WERI-Rb-1 (cell line): Measurements from ENCODE around the gene KDM2B.

Source experiments
- DNase-seq: peaks from one replicate; pipeline ENCODE4 v3.0.0-alpha.2; 2020
- H3K27ac ChIP-seq: fragments of 250-450 bp; sonication (Bioruptor Pico); 2 replicates; pipeline ENCODE4 v1.5.1; 2020; ENCODE audit warnings: mild to moderate bottlenecking, moderate library complexity
- H3K27me3 ChIP-seq: fragments of 250-450 bp; sonication (Bioruptor Pico); 2 replicates; pipeline ENCODE4 v1.5.1; 2021; ENCODE audit warnings: mild to moderate bottlenecking, low read depth, moderate library complexity; ENCODE audit not compliant: insufficient read depth, severe bottlenecking
- H3K36me3 ChIP-seq: fragments of 250-450 bp; sonication (Bioruptor Pico); 2 replicates; pipeline ENCODE4 v1.5.1; 2020; ENCODE audit warnings: mild to moderate bottlenecking, moderate library complexity
- H3K4me3 ChIP-seq: 2 replicates; pipeline ENCODE4 v1.5.1; 2011; ENCODE audit warnings: low read depth, mild to moderate bottlenecking, control low read depth, low read length
- H3K9me3 ChIP-seq: fragments of 250-450 bp; sonication (Bioruptor Pico); 2 replicates; pipeline ENCODE4 v1.5.1; 2021; ENCODE audit warnings: mild to moderate bottlenecking, moderate library complexity; ENCODE audit not compliant: severe bottlenecking
- TF ChIP-seq, protein P1 (sequence below): IDR thresholded peaks from 2 replicates; pipeline ENCODE4 v1.5.1; 2011; ENCODE audit warnings: low read depth, mild to moderate bottlenecking, control low read depth, inconsistent platforms, low read length

Gene KDM2B

DNA sequence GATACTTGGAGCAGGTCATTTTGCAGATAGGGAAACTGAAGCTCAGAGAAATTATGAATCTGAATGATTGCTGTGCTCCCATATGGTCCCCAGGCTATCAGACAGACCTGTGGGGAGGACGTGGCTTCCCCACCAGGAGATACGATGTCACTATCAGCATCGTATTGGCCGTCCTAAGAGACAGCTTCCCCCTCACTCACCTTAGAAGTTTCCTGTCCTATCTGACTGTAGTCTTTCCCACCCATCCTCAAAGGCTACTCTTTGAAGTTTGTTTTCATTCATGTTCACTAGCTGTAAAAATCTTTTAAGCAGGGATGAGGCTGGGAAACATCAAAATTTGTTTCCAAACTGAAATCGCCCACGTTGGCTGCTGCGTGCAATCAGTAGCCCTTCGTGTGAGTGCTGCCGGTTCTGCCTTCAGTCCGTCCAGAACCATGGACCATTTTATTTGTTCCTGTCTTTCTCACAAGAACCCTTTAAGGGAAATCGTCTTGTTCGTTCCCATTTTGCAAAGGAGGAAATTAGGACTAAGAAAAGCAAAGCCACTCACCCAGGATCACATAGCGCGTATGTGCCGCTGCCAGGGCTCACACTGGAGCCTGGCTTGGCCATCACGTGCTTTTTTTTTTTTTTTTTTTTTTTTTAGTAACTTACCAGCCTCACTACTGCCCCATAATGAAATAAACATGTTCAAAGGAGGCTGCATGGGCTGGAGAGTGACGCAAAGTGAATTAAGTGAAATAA, 1.0 kb upstream of the KDM2B start:
- Histone ChIP-seq H3K4me3 (peak overlapping the region; percentile 81; the same call in 1 of the 2 replicates), H3K27ac (no peak overlapping the region), H3K36me3 (no peaks in the 10 kb centered on the region), H3K27me3 (no peaks in the 10 kb centered on the region), H3K9me3 (no peaks in the 10 kb centered on the region)
- TF ChIP-seq, protein P1, sequence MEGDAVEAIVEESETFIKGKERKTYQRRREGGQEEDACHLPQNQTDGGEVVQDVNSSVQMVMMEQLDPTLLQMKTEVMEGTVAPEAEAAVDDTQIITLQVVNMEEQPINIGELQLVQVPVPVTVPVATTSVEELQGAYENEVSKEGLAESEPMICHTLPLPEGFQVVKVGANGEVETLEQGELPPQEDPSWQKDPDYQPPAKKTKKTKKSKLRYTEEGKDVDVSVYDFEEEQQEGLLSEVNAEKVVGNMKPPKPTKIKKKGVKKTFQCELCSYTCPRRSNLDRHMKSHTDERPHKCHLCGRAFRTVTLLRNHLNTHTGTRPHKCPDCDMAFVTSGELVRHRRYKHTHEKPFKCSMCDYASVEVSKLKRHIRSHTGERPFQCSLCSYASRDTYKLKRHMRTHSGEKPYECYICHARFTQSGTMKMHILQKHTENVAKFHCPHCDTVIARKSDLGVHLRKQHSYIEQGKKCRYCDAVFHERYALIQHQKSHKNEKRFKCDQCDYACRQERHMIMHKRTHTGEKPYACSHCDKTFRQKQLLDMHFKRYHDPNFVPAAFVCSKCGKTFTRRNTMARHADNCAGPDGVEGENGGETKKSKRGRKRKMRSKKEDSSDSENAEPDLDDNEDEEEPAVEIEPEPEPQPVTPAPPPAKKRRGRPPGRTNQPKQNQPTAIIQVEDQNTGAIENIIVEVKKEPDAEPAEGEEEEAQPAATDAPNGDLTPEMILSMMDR, result no peak
- DNase-seq, result no peak

DNA sequence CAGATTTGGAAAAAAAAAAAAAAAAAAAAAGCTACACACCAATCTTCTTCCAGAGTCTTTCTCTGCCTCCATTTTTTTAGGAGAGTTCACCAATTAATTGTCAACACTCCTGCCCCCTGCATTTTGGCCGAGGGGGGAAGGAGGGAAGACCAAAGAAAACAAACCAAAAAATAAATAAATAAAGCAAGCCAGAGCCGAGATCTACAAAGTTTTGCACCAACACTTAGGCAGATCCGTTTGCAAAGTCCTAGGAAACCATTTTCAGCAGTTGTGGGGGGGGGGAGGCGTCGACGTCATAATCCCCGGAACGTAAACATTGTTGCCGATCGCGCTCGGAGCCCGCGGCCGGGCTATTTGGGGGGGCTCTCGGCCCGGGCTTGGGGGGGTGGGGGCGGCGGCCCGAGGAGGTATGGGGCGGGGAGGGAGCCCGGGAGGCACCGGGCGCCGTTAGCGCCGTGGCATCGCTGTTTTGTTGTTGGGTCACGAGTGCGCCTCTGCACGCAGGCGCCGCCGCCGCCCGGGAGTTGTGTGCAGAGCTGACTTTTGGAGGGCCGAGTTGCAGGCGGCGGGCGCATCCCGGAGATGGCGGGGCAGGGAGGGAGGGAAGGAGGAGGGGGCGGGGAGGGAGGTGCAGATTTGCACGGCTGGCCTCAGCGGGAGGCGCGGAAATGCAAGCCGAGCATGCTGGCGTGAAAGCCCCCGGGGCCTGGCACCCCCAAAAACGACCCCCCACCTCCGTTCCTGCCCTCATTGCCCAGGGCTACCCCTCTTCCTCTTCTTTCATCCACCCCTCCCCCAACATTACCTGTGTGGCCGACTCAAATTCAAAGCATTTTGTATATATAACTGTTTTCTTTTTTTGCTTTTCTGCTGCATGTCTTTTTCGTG, 598 bp downstream of the KDM2B start:
- peak overlapping the region; percentile 81 for H3K4me3 ChIP-seq
- DNase-seq, result peak; percentile 76
- TF ChIP-seq, protein P1, result no peak

DNA sequence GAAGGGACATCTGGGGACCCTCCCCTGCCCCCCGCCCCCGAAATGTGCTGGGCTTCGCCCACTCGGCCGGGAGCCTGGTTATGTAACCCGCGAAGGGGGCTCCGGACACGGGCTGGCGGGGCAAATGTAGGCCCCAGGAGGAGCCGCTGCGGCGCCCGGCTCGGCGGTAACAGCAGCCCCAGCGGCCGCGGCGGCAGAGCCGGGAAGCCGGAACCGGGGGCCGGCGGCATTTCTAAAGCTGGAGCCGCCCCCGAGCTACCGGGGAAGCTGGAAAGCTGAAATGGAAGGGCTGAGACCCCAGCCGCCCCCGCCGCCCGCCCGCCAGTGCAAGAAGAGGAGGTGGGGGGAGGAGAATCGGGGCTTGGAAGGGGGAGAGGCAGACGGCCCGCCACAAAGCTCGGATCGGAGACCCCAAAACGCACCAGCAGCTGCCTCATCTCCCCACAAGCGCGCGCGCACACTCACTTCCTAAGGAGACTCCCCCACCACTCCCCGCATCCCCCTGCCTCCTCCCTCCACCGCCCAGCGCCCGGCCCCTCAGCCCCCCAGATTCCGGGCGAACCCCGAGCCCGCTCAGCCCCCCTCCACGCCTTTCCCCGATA, 1.5 kb downstream of the KDM2B start:
- Histone ChIP-seq H3K9me3 (no peaks in the 10 kb centered on the region), H3K4me3 (peak overlapping the region; percentile 81), H3K36me3 (peaks cover 14% of the 10 kb centered on the region), H3K27ac (peak overlapping the region; percentile 77), H3K27me3 (no peaks in the 10 kb centered on the region)
- DNase-seq, result peak; percentile 35
- TF ChIP-seq, protein P1, result no peak

More for the DNA sequence above, 598 bp downstream of the KDM2B start:
- Histone ChIP-seq H3K27me3 (no peaks in the 10 kb centered on the region), H3K36me3 (peaks cover 8% of the 10 kb centered on the region), H3K9me3 (no peaks in the 10 kb centered on the region), H3K27ac (peak overlapping the region; percentile 77)

DNA sequence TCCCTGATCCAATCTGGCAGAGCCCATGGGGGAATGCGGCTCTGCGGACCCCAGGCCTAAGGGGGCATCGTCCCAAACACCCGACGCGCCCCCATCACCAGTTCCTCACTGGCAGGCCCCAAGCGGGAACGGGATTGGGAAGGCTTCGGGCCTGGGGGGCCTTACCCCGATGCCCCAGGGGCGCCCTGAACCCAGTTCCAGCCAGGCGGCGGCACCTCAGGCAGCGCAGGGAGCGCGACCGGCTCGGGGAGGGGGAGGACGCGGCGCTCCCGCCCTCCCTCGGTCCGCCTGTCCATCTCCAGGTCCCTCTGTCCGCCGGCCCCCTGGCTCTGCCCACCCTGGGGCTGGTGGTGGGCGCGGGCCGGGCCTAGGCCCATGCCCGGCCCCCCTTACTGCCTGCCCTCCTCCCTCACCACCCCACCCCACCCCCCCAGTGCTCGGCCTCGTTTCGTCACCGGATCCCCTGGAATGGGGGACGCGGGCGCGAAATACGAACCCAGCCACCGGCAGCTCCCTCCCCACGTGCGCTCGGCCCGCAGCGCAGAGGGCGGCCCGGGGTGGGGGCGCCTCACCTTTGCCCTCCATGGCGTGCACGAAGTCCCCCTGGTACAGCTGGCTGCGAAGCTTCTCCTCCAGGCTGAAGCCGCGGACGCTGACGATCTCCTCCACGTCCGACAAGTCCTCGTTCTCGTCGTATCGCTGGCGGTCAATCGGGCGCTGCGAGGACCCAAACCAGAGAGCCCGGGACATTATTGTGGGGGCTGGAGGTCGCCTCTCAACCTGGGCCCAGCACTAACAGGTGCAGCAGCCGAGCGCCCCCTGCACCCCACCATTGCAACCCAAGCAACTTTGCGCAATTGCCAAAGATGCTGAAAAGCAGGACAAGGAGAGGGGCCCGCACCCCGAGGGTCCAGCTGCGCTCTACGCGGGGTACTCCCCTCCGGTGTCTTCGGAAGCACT, 2.3 kb downstream of the KDM2B start:
- TF ChIP-seq, protein P1, result no peak
- Histone ChIP-seq H3K27me3 (no peaks in the 10 kb centered on the region), H3K27ac (peak overlapping the region; percentile 77), H3K4me3 (peak overlapping the region; percentile 81), H3K9me3 (no peaks in the 10 kb centered on the region), H3K36me3 (peaks cover 21% of the 10 kb centered on the region)
- no peak for DNase-seq

DNA sequence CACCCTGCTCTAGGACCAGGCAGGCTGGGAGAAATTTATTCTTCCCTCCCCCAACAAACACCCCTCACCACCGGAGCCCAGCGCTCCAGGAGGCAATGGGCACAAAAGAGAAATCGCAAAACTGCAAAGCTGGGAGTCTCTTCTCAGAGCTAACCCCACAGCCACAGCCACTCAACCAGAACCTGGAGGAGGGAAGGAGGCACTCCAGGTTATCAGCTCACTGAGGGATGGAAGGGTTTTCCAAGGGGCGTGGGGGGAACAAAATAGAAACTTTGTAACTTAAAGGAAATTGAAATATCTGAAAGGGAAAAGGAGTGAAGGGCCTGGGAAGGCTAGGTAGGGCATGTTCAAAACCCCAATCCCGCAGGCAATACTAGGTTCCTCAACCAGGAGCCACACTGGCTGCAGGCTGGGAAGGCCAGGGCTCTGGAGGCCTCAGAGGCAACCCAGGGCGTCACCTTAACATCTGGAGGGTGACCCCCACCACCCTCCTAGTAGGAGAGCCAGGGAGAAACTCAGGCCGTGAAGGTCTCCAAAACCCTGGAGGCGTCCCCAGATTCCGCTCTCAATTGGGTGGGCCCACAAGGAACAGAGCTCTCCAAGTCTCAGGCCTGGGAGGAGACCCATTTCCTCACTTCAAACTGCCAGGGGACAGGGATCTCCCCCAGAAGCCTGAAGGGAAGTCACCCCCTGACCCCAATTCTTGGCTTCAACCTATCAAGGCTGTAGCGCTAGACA, 3.2 kb downstream of the KDM2B start:
- no peak overlapping the region for H3K4me3 ChIP-seq

More for the DNA sequence above, 3.2 kb downstream of the KDM2B start:
- Histone ChIP-seq H3K27ac (no peak overlapping the region), H3K9me3 (no peaks in the 10 kb centered on the region), H3K36me3 (peaks cover 21% of the 10 kb centered on the region), H3K27me3 (no peaks in the 10 kb centered on the region)
- TF ChIP-seq, protein P1, result no peak
- no peak for DNase-seq
